NCI-H524 (cell line): ENCODE data around the gene TAF5L.
"Not testable (repeated sequence)": the region's sequence is repeated elsewhere in the genome, so short reads cannot be mapped to it uniquely, and the experiment has no call there.

Experiments
- DNase-seq, 2 experiments: peaks; one replicate each; lab custom pipeline; 2025; lab: John Stamatoyannopoulos, UW

The TAF5L gene

DNA sequence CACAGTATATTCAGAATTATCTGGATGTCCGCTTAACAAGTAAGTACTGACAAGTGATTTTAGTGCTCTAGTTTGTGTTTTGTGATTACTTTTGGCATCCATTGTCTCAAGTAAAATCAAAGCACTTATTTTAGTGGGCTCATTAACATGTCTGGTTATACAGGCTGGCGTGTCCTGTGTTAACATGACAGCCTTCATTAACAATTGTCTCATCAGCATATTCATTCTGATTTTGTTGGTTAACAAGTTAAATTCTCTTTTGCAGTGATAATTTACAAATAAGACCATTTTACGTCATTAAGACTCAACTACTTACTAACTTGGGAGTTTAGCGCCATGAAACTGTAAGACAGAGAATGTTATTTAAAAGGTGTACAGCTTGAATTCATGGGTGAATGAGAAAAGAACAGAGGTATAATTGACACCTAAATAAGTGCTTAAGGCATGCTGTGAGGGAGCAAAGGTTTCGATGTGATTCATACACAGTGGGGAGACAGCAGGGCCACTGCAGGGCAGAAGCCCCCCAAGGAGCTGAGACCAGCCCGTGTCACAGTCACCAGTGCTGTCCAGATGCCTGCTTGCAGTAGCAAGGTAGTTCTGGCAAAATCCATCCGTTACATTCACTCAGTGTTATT, 22.4 kb downstream of the TAF5L start:
- DNase-seq = no peak

- no peak for DNase-seq
Observed at GRCh38 chr1:229600229-229600628, 25.7 kb downstream of the TAF5L start.

DNA sequence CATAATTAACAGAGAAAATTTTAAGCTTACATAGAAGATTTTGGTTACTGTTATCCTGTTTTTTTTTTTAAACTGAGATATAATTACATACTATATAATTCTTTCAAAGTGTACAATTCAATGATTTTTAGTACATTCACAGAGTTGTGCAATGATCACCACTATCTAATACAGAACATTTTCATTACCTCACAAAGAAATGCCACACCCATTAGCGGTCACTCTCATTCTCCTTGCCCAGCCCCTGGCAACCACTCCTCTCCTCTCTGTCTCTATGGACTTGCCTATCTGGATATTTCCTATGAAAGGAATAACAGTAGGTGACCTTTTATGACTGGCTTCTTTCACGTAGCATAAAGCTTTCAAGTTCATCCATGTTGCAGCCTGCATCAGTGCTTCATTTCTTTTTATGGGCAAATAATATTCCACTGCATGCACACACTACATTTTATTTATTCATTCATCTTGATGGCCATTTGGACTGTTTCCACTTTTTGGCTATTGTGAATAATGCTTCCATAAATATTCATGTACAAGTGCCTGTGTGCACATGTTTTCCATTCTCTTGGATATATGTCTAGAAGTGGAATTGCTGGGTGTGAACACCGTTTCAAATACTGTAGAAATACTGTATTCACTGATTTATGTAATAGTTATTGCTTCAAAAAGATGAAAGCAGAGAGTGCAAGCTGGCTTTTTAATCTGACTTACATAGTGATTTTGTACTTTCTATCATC, 26.5 kb downstream of the TAF5L start:
- no peak for DNase-seq

DNA sequence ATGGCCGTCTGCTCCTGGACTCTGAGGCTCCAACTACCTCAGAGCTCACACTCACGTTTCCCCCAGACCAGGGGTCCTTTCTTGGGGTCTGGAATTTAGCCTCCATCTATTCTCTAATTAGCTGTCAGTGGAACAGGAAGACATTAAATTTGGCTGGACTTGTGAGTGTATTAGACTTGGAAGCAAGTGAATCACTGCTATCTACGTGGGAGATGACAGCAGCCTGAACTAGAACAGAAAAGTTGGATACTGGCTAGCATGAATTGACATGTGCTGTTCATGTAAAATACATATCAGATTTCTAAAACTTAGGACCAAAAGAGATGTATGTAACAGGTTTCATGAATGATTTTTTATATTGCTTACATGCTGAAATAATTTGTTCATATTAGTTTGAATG, 28.0 kb downstream of the TAF5L start:
- no peak for DNase-seq

DNA sequence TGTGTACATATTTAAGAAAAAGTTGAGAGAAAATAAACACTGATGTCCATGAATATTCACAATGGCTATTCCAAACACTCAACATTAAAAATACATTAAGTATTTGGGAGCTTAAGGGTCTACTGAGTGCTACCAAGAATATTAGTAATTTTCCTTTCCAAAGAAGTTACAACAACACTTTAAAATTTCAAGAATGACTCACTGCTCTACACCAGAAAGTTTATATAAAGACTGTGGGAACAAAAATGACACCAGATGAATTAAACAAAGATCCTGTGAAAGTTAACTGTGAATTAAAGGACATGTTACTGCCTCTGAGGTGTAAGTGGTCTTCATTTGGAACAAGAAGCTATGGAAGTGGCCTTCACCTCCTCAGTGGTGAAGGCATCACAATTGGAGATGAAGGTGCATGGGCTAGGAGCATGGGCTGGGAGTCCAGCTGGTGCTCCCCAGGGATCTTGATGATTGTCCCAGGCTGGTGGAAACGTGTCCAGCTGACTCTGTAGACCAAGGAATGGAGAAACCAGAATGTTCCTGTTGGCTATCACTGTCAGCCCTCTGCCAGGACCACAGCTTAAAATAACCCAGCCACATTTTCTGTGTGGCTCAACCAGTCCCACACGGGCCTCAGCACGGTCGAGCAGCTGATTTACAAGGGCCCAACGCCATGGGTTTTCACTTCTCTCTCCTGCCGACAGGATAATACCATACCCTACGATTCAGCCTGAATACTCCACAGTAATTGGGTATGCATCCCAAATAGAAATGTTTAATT, 28.8 kb downstream of the TAF5L start:
- DNase-seq = no peak

- DNase-seq = not testable (repeated sequence)
Observed at GRCh38 chr1:229595876-229596275, 30.0 kb downstream of the TAF5L start.

- no peak for DNase-seq
Observed at GRCh38 chr1:229594227-229595008, 31.5 kb downstream of the TAF5L start.

GRCh38 chr1:229593800-229594199, 32.1 kb downstream of the TAF5L start:
- DNase-seq = no peak

DNA sequence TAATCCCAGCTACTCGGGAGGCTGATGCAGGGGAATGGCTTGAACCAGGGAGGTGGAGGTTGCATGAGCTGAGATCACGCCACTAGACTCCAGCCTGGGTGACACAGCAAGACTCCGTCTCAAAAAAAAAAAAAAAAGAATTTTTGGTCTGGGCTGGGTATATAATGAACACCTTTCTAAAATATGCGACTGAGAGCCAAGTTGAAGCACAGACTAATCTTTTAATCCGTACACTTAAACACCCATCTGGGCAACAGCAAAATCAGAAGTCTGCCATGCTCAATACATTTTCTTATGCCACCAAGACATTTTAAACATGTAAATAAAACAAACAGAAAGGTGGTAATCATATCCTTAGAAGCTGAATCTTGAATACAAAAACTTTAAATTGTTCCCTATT, 35.8 kb downstream of the TAF5L start:
- DNase-seq = peak; percentile 11 to 71

GRCh38 chr1:229585338-229585737, 40.6 kb downstream of the TAF5L start:
- no peak for DNase-seq

DNA sequence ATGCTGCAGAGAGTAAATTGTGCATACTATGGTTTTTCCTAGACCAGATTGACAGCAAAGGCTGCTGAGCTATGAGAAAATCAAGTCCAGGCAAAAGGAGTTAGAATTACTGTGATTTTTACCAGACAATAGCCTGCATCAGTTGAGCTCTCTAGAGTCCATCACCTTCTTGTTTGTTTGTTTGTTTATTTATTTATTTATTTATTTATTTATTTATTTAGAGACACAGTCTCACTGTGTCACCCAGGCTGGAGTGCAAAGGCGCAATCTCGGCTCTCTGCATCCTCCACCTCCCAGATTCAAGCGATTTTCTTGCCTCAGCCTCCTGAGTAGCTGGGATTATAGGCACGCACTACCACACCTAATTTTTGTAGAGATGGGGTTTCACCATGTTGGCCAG, 43.2 kb downstream of the TAF5L start:
- DNase-seq = no peak

DNA sequence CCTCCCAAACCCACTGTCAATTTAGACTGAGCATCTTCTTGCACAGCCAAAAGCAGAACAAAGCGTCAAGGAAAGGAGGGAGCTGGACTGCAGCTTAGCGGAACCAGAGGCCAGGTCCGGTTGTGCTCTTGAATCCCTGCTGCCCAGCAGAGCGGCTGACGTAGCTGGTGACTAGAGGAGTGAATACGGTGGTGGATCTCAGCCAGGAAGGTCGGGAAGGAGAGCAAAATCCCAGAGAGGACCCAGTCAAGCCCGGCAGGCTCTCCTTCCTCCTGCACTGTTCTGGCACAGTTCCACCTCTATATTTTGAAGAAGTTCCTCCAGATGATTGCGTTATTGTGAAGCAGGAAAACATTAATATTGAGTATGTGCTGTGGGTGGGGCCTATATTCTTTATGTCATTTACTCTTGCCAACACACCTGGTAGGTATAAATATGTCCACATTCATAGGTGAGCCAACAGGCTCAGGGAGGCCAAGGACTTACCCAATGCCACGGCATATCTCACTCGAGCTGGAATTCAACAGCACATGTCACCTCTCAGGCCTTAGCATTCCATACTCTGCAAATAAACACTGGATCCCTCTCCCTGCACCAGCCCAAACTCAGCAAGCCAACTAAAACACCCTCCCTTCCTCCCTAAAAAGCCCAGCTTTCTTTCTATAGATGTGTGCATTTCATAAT, 43.8 kb downstream of the TAF5L start:
- no peak for DNase-seq

DNA sequence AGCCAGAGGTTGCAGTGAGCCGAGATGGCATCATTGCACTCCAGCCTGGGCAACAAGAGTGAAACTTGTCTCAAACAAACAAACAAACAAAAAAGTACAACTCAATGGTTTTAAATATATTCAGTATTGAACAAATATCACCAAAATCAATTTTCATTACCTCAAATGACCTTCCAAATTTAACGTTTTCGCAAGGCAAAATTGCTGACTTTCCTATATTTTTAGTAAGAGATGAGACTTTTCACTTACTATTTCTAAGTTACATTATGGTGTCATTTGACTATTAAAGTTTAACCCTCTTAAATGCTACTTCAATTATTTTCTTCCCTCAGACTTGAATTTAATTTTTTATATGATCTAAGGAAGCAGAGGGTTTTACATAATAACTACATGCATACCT, 44.4 kb downstream of the TAF5L start:
- no peak for DNase-seq

DNA sequence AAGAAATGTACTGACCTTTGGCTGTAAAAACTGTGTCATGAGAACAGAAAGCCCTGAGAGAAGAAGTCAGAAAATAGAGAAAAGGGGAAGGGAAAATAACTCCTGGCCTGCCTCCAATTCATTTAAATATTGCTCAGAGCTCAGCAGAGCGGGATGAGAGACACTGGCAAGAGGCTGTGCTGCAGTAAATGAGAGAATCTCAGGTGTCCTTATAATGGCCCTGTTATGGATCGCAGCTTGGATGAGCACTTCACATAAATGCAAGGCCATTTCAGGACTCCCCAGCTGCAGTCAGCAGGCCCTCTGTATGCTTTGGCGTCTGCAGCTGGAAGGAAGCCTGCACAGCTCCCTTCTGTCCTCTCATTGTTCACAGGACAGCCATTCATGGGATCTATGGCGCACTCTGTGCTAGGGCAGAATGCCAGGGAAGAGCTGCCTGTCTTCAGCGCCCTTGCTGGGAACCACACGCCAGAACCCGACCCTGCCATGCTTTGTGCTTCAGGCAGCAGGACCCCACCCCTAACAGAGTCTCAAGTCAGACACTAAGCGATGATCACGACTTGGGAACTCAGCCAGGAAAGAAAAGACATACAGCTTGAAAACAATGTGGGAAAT, 46.8 kb downstream of the TAF5L start:
- peak; percentile 29 to 62 for DNase-seq

- DNase-seq = no peak
Observed at GRCh38 chr1:229578168-229579058, 47.5 kb downstream of the TAF5L start.

DNA sequence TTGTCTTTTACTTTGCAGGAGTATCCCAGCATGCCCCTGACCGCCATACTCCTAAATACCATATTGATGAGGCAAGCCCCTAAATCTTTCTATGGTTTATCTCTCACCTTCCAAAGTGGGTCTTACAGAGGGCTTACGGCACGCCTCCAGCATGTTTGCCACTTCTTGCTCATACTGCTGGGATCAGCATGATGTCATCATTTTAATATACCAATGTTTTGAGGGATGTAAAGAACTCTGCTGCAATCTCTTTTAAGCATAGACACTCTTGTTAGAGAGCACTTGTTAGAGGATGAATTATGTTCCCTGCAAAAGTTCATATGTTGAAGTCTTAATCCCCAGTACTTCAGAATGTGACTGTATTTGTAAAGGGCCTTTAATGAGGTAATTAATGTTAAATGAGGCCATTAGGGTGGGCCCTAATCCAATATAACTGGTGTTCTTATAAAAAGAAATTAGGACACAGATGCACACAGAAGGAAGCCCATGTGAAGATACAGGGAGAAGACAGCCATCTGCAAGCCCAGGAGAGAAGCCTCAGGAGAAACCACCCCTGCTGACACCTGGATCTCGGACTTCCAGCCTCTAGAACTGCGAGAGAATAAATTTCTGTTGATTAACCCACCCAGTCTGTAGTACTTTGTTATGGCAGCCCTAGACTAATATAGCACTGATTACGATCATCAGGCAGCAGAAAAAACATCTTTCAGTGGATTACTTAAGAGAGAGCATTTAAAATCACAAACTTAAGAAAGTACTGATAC, 51.1 kb downstream of the TAF5L start:
- DNase-seq = peak; percentile 83 to 96

GRCh38 chr1:229572286-229572685, 53.6 kb downstream of the TAF5L start:
- DNase-seq = peak in 1 of 2 experiments; percentile 4

- peak; percentile 22 to 60 for DNase-seq
Observed at GRCh38 chr1:229570891-229571516, 54.9 kb downstream of the TAF5L start.

- DNase-seq = no peak
Observed at GRCh38 chr1:229570305-229570704, 55.6 kb downstream of the TAF5L start.
